Subcutaneous adipose tissue (tissue), 4 donors: Measurements from ENCODE around the gene C2orf42. TPM values are rescaled to one million over a fixed set of nuclear protein-coding genes. Genes with fewer than 3 reads are reported as not detected.

Experiments used
- total RNA-seq, 4 donors: library from RNA; depleted of rRNA; stranded (reverse); fragments of >200 nt; gene quantifications; one replicate each; pipeline ENCODE4 v1.1.0, GENCODE V29; 2016
- TF ChIP-seq, protein P1 (sequence below): fragments of 450-650 bp; IDR thresholded peaks from one replicate; pipeline ENCODE4 v1.5.1; 2016; ENCODE audit warnings: low read depth, mild to moderate bottlenecking, control low read depth, antibody characterized with exemption, moderate library complexity

Gene C2orf42
- total RNA-seq, 4 donors from 2014 or later = 8.7 to 17.3 (median 11.7) TPM

DNA sequence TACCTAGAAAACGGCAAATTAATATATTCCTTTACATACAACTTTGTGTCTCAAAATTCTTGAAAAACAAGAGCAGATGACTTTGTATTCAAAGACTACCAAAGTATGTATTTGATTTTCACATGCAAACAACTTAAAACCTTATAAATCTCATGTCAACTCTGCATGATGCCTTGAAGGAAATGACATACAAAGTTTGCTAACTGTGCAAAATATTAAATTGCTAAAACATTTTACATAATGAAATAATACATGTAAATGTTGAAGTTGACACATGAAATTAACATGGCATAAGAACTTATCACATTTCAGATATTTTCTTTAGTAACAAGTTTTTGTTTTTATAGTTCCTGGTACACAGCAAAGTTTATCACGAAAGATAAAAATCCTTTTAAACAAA is 20.8 kb upstream of the C2orf42 start:
- TF ChIP-seq, protein P1, sequence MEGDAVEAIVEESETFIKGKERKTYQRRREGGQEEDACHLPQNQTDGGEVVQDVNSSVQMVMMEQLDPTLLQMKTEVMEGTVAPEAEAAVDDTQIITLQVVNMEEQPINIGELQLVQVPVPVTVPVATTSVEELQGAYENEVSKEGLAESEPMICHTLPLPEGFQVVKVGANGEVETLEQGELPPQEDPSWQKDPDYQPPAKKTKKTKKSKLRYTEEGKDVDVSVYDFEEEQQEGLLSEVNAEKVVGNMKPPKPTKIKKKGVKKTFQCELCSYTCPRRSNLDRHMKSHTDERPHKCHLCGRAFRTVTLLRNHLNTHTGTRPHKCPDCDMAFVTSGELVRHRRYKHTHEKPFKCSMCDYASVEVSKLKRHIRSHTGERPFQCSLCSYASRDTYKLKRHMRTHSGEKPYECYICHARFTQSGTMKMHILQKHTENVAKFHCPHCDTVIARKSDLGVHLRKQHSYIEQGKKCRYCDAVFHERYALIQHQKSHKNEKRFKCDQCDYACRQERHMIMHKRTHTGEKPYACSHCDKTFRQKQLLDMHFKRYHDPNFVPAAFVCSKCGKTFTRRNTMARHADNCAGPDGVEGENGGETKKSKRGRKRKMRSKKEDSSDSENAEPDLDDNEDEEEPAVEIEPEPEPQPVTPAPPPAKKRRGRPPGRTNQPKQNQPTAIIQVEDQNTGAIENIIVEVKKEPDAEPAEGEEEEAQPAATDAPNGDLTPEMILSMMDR = no peak

DNA sequence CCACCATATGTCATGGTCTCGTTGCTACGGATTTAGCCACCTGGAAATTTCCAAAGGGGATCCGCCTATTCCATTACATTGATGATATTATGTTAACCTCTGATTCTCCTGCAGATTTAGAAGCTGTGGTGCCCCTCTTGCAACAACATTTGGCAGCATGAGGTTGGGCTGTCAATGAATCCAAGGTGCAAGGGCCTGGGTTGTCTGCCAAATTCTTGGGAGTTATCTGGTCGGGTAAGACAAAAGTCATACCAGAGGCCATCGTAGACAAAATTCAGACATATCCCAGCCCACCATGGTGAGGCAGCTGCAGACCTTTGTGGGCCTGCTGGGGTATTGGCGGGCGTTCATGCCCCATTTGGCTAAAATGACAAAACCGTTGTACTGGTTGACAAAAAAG is 13.6 kb upstream of the C2orf42 start:
- TF ChIP-seq, protein P1 = no peak

DNA sequence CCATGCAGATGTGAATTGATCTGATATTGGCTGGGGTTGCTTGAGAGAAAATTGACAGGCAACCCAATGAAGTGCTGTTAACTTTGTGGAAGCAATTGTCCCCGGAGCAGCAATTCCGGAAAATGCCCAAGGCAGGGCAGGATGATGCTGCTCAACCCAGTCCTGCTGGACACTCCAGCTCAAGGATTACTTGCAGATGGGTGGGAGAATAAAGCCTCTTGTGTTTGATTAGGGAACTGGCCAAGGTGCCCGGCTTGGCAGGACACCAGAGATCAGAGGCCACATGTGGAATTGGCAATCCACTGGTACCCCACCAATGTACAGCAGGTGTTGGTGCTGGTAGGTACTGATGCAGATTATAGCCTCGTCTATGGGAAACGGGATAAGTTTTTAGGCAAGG is 12.3 kb upstream of the C2orf42 start:
- TF ChIP-seq, protein P1 = no peak

DNA sequence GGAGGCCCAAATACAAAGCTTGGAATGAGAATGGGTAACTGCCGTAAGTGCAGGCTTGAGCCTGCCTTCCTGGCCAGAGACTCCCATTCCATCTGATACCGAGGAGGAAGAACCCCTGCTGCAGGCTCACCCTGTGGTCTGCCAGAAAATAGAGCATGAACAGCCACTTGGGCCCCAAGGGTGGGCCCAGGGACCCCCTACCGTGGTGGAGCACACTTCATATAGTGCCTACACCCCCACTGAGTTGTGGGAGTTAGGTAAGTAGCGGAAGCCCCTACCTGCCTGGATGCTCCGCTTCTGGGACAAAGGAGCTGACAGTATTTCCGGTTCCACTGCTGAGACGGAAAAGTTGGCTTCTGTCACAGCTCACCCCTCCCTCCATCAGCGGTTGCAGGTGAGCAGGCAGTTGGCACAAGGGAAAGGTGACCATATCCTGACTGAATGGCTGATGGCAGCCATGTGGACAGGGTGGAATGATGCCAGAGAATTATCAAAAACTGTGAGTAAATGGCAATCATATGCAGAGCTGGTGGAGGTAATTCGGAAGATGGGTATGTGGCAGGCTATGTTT is 11.5 kb upstream of the C2orf42 start:
- TF ChIP-seq, protein P1 = no peak

DNA sequence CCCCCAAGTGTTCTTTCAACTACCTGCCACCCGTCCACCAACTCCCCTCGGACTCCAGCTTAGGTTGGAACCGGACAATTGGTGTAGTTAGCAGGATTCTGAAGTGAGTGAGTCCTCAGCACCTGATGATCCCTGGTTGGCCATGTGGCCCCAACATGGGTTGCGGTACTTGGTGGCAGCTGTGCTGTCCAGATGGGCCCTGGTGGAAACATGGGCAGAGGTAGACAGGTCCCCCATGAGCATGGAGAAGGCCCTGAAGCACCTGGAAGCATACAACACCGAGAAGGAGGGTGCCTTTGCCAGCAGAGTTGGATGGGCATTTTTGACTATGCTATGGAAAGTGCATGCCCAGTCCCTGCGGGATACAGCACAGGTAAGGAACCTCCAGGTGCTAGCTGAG is 11.0 kb upstream of the C2orf42 start:
- TF ChIP-seq, protein P1 = no peak

DNA sequence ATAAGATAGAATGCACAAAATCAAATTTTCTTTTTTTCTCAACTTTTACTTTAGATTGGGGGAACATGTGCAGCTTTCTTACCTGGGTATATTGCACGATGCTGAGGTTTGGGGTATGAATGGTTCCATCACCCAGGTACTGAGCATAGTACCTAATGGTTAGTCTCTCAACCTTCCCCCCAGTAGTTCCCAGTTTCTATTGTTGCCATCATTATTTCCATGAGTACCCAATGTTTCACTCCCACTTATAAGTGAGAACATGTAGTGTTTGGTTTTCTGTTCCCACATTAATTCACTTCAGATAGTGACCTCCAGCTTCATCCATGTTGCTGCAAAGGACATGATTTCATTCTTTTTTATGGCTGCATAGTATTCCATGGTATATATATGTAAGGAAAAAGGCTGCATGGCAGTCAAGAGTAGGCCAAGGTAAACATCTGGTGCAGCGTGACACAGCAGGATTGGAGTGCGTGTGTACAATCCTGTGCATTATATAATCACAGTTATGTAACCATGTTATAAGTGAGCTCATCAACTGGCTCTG is 10.5 kb upstream of the C2orf42 start:
- TF ChIP-seq, protein P1 = no peak

DNA sequence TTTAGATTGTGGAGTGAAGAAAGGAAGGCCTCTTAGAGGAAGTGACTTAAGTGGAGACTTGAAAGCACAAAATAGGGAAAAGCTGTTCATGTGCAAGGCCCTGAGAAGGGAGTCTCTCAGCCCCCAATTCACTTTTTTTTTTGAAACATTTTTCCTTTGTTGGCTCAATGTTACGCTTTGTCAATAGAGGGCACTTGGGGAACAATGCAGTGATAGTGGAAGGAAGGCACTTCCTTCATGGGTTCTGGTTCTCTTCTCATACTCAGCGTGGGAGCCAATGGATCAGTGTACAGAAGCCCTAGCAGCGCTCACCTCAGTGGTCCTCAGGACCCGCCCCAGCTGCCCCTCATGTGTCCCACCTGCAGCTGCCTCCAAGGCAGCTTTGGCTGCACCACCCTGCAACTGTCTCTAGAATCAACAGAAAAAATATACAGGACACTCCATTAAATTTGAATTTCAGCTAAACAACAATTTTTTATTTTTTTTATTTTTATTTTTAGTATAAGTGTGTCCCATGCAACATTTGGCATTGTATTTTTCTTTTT is 8.6 kb upstream of the C2orf42 start:
- TF ChIP-seq, protein P1 = no peak
